Endothelial cell of umbilical vein (primary cell): ENCODE results near the gene MAP3K12. TPM values are rescaled to one million over a fixed set of nuclear protein-coding genes. Genes with fewer than 3 reads are reported as not detected.

Source experiments
- BruUV-seq: library from RNA; stranded (reverse); fragments of 400-500 nt; replicated peaks from 2 replicates; lab custom pipeline; 2021; lab: Mats Ljungman, UMichigan
- CTCF ChIA-PET: fragments of 300-600, 350-600 bp; sonication (Branson Sonifier 250); formaldehyde crosslinking; loops from one replicate; lab custom pipeline; 2021; ENCODE audit warnings: antibody characterized with exemption, inconsistent platforms; lab: Charles Lee
- POLR2A ChIA-PET: fragments of 300-600, 350-600 bp; sonication (Branson Sonifier 250); formaldehyde crosslinking; loops from one replicate; lab custom pipeline; 2021; ENCODE audit warnings: antibody characterized with exemption, inconsistent platforms; lab: Charles Lee
- DNase-seq: peaks from one replicate; pipeline ENCODE4 v3.0.0-alpha.2; 2011; ENCODE audit warnings: low read depth, low spot score
- FAIRE-seq: peaks from 2 replicates; lab custom pipeline; 2011; peaks lifted over from hg19 to GRCh38; lab: Jason Lieb, UNC
- H2AFZ ChIP-seq: 2 replicates; pipeline ENCODE4 v1.6.0; 2012; ENCODE audit warnings: low read depth, low read length, control low read depth, inconsistent platforms
- H3K27ac ChIP-seq: 2 replicates; pipeline ENCODE4 v1.5.1; 2011; ENCODE audit warnings: low read depth, mild to moderate bottlenecking, control low read depth, low read length, moderate library complexity; ENCODE audit not compliant: insufficient read depth
- H3K27me3 ChIP-seq, 2 experiments: 2 replicates each; pipeline versions ENCODE4 v1.6.0 to v1.6.1; 2011; ENCODE audit warnings: low read length in 2 of 2, mixed read lengths in 1 of 2; ENCODE audit not compliant: control insufficient read depth in 2 of 2, insufficient read depth in 2 of 2
- H3K36me3 ChIP-seq, 2 experiments: 2 replicates in 1 of 2; 3 replicates in 1 of 2; pipeline ENCODE4 v1.5.1; 2011; ENCODE audit warnings: low read length in 2 of 2, mild to moderate bottlenecking in 1 of 2, moderate library complexity in 1 of 2; ENCODE audit not compliant: control insufficient read depth in 2 of 2, insufficient read depth in 2 of 2; ENCODE audit errors: extremely low read depth in 1 of 2
- H3K4me1 ChIP-seq: 3 replicates; pipeline ENCODE4 v1.5.1; 2011; ENCODE audit warnings: mild to moderate bottlenecking, low read length; ENCODE audit not compliant: control insufficient read depth, insufficient read depth; ENCODE audit errors: extremely low read depth
- H3K4me2 ChIP-seq: 2 replicates; pipeline ENCODE4 v1.6.1; 2011; ENCODE audit warnings: low read length, control low read depth, mixed read lengths; ENCODE audit not compliant: insufficient read depth
- H3K4me3 ChIP-seq, 3 experiments: fragments of 200-600 bp in 1 of 3; sonication (generic), shearing (Covaris generic) in 1 of 3; replicated peaks in 1 of 3; 2 replicates each; pipeline ENCODE4 v1.5.1; 2011 to 2016; ENCODE audit warnings: control low read depth in 3 of 3, low read length in 3 of 3, mild to moderate bottlenecking in 2 of 3, inconsistent platforms in 1 of 3, low read depth in 1 of 3, moderate library complexity in 1 of 3; ENCODE audit not compliant: insufficient read depth in 1 of 3
- H3K79me2 ChIP-seq: 2 replicates; pipeline ENCODE4 v1.6.0; 2012; ENCODE audit warnings: low read length, inconsistent platforms; ENCODE audit not compliant: control insufficient read depth, insufficient read depth
- H3K9ac ChIP-seq: replicated peaks from 2 replicates; pipeline ENCODE3; 2011; ENCODE audit warnings: low read length, control low read depth; ENCODE audit not compliant: insufficient read depth; ENCODE audit errors: extremely low read depth
- H3K9me1 ChIP-seq: replicated peaks from 3 replicates; pipeline ENCODE4 v1.6.0; 2011; ENCODE audit warnings: mild to moderate bottlenecking, low read length; ENCODE audit not compliant: control insufficient read depth, insufficient read depth; ENCODE audit errors: extremely low read depth
- H3K9me3 ChIP-seq: replicated peaks from 2 replicates; pipeline ENCODE4 v1.5.1; 2012; ENCODE audit warnings: low read length, inconsistent platforms; ENCODE audit not compliant: control insufficient read depth, insufficient read depth
- H4K20me1 ChIP-seq: replicated peaks from 2 replicates; pipeline ENCODE3; 2011; ENCODE audit warnings: mild to moderate bottlenecking, low read length; ENCODE audit not compliant: control insufficient read depth, insufficient read depth; ENCODE audit errors: extremely low read depth
- CTCF ChIP-seq, 2 donors: IDR thresholded peaks; 1 replicate in 1 of 2; 2 replicates in 1 of 2; pipeline ENCODE4 v1.5.1; 2011; ENCODE audit warnings: low read length in 2 of 2, mild to moderate bottlenecking in 2 of 2, moderate library complexity in 2 of 2, control low read depth in 1 of 2, inconsistent platforms in 1 of 2, low read depth in 1 of 2; ENCODE audit not compliant: insufficient read depth in 1 of 2; ENCODE audit errors: extremely low read depth in 1 of 2
- EZH2 ChIP-seq: IDR thresholded peaks from 2 replicates; pipeline ENCODE4 v1.6.1; 2012; ENCODE audit warnings: borderline replicate concordance, low read depth, mild to moderate bottlenecking, moderate library complexity, low read length, inconsistent platforms; ENCODE audit not compliant: severe bottlenecking
- FOS ChIP-seq: IDR thresholded peaks from 2 replicates; pipeline ENCODE4 v1.6.1; 2011; ENCODE audit warnings: mild to moderate bottlenecking, low read length, moderate library complexity, borderline replicate concordance; ENCODE audit not compliant: insufficient read depth
- GATA2 ChIP-seq: IDR thresholded peaks from 2 replicates; pipeline ENCODE4 v1.7.0; 2011; ENCODE audit warnings: low read depth, mild to moderate bottlenecking, moderate library complexity, mixed read lengths, low read length; ENCODE audit not compliant: insufficient read length, insufficient read depth
- JUN ChIP-seq: IDR thresholded peaks from 2 replicates; pipeline ENCODE4 v1.6.1; 2011; ENCODE audit warnings: borderline replicate concordance, low read depth; ENCODE audit not compliant: insufficient read length, insufficient read depth
- MAX ChIP-seq: IDR thresholded peaks from 2 replicates; pipeline ENCODE4 v1.6.1; 2011; ENCODE audit not compliant: insufficient read depth, insufficient read length
- MYC ChIP-seq: IDR thresholded peaks from one replicate; pipeline ENCODE4 v1.6.1; 2011; ENCODE audit warnings: mild to moderate bottlenecking, low read depth, low read length
- POLR2A ChIP-seq: IDR thresholded peaks from 2 replicates; pipeline ENCODE4 v1.6.1; 2012; ENCODE audit warnings: low read depth, mild to moderate bottlenecking, control low read depth, low read length
- POLR2AphosphoS5 ChIP-seq: IDR thresholded peaks from 2 replicates; pipeline ENCODE4 v1.6.1; 2012; ENCODE audit warnings: low read depth, mild to moderate bottlenecking, control low read depth, low read length, moderate library complexity; ENCODE audit not compliant: insufficient read depth
- dilution Hi-C: fragments of 300-500 bp; cut with MboI; formaldehyde crosslinking; loops from one replicate; pipeline ENCODE4 v1.15.0; 2019; ENCODE audit warnings: low sequenced_read_pairs; ENCODE audit not compliant: extremely low pct_ligation_motif_present
- intact Hi-C: fragments of 100-400 bp; cut with micrococcal nuclease; formaldehyde crosslinking; loops from one replicate; pipeline ENCODE4 v1.10.0; 2022
- polyA plus RNA-seq, 4 experiments: library from polyadenylated mRNA; depleted of rRNA in 3 of 4; stranded (reverse) in 3 of 4; unstranded in 1 of 4; fragments of >200 nt; gene quantifications; 2 replicates each; pipeline versions ENCODE4 v1.2.1 to v1.2.3, GENCODE V29; 2011 to 2012; ENCODE audit warnings: missing spikeins in 1 of 4
- total RNA-seq: library from RNA; stranded (reverse); gene quantifications from 2 replicates; pipeline ENCODE4 v1.2.3, GENCODE V29; 2021

MAP3K12 gene
- total and polyA plus RNA-seq, 2 donors (not counting 3 experiments of a cell fraction or from before 2014, with no cell fraction given): 29.3 to 66.2 TPM

GRCh38 chr12:53506881-53507602, 7.8 kb upstream of the MAP3K12 start, which contains the start of gene NPFF:
Gene NPFF, minus strand, starts transcription at chr12:53507484. Its CDS starts 10 bp downstream, at chr12:53507474.
- no peak within 1 kb of the TSS for H2AFZ ChIP-seq
- peaks cover 13% of the 10 kb centered on the region for H3K4me1 ChIP-seq
- intact Hi-C loops: no loop called here
- POLR2A ChIA-PET: no interaction called here
- CTCF ChIA-PET: interaction anchor here (0.7 to 3.9 kb wide), 7 partner anchors 25 to 186 kb away, joined by 3 to 48 read pairs (median 14); partner anchors contain the start of gene AAAS
- TF ChIP-seq CTCF (IDR thresholded peaks at IDR 0.05; ENCODE audit: extremely low read depth in 1 of 2, insufficient read depth in 1 of 2, low read depth in 1 of 2, low read length in 2 of 2) (no peak), EZH2 (no peak), MAX (no peak), GATA2 (no peak), MYC (no peak), POLR2AphosphoS5 (no peak), JUN (no peak), POLR2A (no peak), FOS (no peak)
- no peaks in the 10 kb centered on the region for H4K20me1 ChIP-seq
- no TSS peak for BruUV-seq
- peaks cover 4% of the 10 kb centered on the region for H3K79me2 ChIP-seq
- FAIRE-seq: no peak
- dilution Hi-C loops: no loop called here
- H3K9ac ChIP-seq: no peak within 1 kb of the TSS
- DNase-seq: no peak
- no peak within 1 kb of the TSS for H3K4me3 ChIP-seq
- H3K4me2 ChIP-seq: no peak within 1 kb of the TSS
- H3K36me3 ChIP-seq: peaks cover 3 to 37% of the 10 kb centered on the region in 2 experiments
- H3K9me1 ChIP-seq: no peaks in the 10 kb centered on the region
- no peak within 1 kb of the TSS for H3K27ac ChIP-seq
- H3K9me3 ChIP-seq: no peaks in the 10 kb centered on the region
- H3K27me3 ChIP-seq: no peaks in the 10 kb centered on the region
